GM12801 (cell line): Measurements from ENCODE around the gene ADRM1.

Experiments used
- CTCF ChIP-seq: IDR thresholded peaks from one replicate; pipeline ENCODE4 v1.5.1; 2011; ENCODE audit warnings: control low read depth; ENCODE audit not compliant: insufficient read length; ENCODE audit errors: extremely low read depth

The ADRM1 gene

GRCh38 chr20:62320581-62321354 is 18.0 kb downstream of the ADRM1 start:
- TF ChIP-seq CTCF, result no peak

- no peak for TF ChIP-seq CTCF
These were observed 18.7 kb downstream of the ADRM1 start for GRCh38 chr20:62321521-62321948.

- no peak for TF ChIP-seq CTCF
These were observed 19.2 kb downstream of the ADRM1 start for GRCh38 chr20:62321975-62322374.

GRCh38 chr20:62322492-62323041 is 19.8 kb downstream of the ADRM1 start:
- TF ChIP-seq CTCF, result no peak

- no peak for TF ChIP-seq CTCF
These were observed 20.6 kb downstream of the ADRM1 start for GRCh38 chr20:62323146-62323979.

GRCh38 chr20:62323980-62324906 is 21.4 kb downstream of the ADRM1 start:
- no peak for TF ChIP-seq CTCF
